Measurements from ENCODE around the gene ANKUB1. TPM values are rescaled to one million over a fixed set of nuclear protein-coding genes. Genes with fewer than 3 reads are reported as not detected.

The ANKUB1 gene
- total and polyA plus RNA-seq, 8 donors, result not detected

DNA sequence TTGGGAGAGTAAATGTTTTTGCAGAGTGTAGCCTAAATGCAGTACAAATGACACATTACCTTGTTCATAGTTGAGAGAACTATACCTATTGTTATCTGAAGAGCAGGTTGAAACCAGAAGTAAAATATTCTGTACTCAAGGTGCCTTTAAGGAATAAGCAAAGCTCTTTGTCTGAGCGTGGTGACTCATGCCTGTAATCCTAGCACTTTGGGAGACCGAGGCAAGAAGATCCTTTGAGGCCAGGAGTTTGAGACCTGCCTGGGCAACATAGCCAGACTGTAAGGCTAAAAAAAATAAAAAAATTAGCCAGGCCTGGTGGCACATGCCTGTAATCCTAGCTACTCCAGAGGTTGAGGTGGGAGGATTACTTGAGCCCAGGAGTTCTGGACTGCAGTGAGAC, 18.5 kb upstream of the ANKUB1 start:
- TF ChIP-seq, protein P1, sequence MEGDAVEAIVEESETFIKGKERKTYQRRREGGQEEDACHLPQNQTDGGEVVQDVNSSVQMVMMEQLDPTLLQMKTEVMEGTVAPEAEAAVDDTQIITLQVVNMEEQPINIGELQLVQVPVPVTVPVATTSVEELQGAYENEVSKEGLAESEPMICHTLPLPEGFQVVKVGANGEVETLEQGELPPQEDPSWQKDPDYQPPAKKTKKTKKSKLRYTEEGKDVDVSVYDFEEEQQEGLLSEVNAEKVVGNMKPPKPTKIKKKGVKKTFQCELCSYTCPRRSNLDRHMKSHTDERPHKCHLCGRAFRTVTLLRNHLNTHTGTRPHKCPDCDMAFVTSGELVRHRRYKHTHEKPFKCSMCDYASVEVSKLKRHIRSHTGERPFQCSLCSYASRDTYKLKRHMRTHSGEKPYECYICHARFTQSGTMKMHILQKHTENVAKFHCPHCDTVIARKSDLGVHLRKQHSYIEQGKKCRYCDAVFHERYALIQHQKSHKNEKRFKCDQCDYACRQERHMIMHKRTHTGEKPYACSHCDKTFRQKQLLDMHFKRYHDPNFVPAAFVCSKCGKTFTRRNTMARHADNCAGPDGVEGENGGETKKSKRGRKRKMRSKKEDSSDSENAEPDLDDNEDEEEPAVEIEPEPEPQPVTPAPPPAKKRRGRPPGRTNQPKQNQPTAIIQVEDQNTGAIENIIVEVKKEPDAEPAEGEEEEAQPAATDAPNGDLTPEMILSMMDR (IDR thresholded peaks at IDR 0.05), result no peak
- Histone ChIP-seq H3K4me3 (no peak overlapping the region), H3K27ac (no peak overlapping the region), H3K36me3 (no peaks in the 10 kb centered on the region), H3K9me3 (no peaks in the 10 kb centered on the region), H3K27me3 (no peaks in the 10 kb centered on the region), H3K4me1 (peaks cover 7 to 16% (median 15%) of the 10 kb centered on the region in 3 donors)
- no peak for DNase-seq
- intact Hi-C loops (cut with DNase I), result no loop called here
- no peak for ATAC-seq
- no peak for FAIRE-seq
- 81 to 88% methylated on average over 2 of the region's 2 CpGs for WGBS, 2 donors

DNA sequence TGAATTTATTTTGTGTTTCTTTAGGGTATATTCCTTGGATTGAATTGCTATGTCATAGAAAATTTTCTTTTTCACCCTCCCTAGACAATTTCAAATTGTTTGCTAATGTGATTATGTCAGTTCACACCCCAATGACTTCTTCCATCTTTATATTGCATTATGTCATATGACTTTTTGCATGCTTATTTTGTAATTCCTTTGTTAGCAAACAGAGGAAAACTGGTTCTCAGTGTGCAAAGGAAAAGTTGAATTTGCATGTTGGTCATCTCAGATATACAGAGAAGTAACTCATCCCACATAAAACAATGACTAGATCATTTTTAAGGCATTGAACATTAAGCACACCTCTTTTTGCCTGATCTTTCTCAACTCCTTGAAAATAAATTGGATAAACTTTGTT, 17.3 kb upstream of the ANKUB1 start:
- H3K27ac ChIP-seq, result no peak overlapping the region
- H3K27me3 ChIP-seq, result no peaks in the 10 kb centered on the region
- H3K36me3 ChIP-seq, result no peaks in the 10 kb centered on the region
- intact Hi-C loops (cut with DNase I), result no loop called here
- no peak for ATAC-seq
- no peaks in the 10 kb centered on the region for H3K9me3 ChIP-seq
- H3K4me1 ChIP-seq, result peaks cover 3 to 5% (median 4%) of the 10 kb centered on the region in 3 donors
- DNase-seq, result no peak
- no peak for FAIRE-seq
- TF ChIP-seq, protein P1 (IDR thresholded peaks at IDR 0.05), result no peak
- H3K4me3 ChIP-seq, result no peak overlapping the region

GRCh38 chr3:149808209-149808829, 16.0 kb upstream of the ANKUB1 start:
- peak; percentile 44 to 74 (median 65) for DNase-seq
- no peaks in the 10 kb centered on the region for H3K9me3 ChIP-seq
- ATAC-seq, result peak in 3 of 4 donors; percentile 31 to 43 (median 39)
- intact Hi-C loops (cut with DNase I), result no loop called here
- H3K36me3 ChIP-seq, result no peaks in the 10 kb centered on the region
- TF ChIP-seq, protein P1 (IDR thresholded peaks at IDR 0.05), result peak; percentile 69 to 81 (median 76)
- no peak overlapping the region for H3K27ac ChIP-seq
- WGBS, 2 donors, result 26% methylated on average over 4 of the region's 4 CpGs
- peak; percentile 53 for FAIRE-seq
- H3K4me1 ChIP-seq, result no peaks in the 10 kb centered on the region
- no peak overlapping the region for H3K4me3 ChIP-seq
- H3K27me3 ChIP-seq, result no peaks in the 10 kb centered on the region

DNA sequence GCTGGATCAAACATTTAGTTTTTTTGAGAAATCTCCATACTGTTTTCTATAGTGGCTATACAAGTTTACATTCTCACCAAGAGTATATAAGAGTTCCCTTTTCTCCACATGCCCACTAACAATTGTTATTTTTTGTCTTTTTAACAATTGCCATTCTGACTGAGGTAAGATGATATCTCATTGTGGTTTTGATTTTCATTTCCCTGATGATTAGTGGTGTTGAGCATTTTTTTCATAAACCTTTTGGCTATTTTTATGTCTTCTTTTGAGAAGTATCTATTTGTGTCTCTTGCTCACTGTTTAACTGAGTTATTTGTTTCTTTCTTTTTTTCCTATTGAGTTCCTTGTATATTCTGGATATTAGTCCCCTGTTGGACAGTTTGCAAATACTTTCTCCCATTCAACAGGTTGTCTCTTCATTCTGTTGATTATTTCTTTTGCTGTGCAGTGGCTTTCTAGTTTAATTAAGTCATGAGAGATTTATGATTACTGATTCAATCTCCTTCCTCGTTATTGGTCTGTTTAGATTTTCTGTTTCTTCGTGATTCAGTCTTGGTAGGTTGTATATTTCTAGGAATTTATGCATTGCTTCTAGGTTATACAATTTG, 13.9 kb upstream of the ANKUB1 start:
- Histone ChIP-seq H3K36me3 (no peaks in the 10 kb centered on the region), H3K4me1 (no peaks in the 10 kb centered on the region), H3K27me3 (no peaks in the 10 kb centered on the region), H3K4me3 (no peak overlapping the region), H3K9me3 (no peaks in the 10 kb centered on the region), H3K27ac (no peak overlapping the region)
- ATAC-seq (no peak), FAIRE-seq (no peak), DNase-seq (no peak)
- WGBS, 2 donors, result 68 to 77% methylated on average over 2 of the region's 2 CpGs
- intact Hi-C loops (cut with DNase I), result no loop called here
- TF ChIP-seq, protein P1 (IDR thresholded peaks at IDR 0.05), result no peak

- H3K27me3 ChIP-seq, result no peaks in the 10 kb centered on the region
- no peaks in the 10 kb centered on the region for H3K36me3 ChIP-seq
- ATAC-seq, result no peak
- FAIRE-seq, result no peak
- H3K27ac ChIP-seq, result no peak overlapping the region
- no peaks in the 10 kb centered on the region for H3K4me1 ChIP-seq
- TF ChIP-seq, protein P1 (IDR thresholded peaks at IDR 0.05), result no peak
- no peak for DNase-seq
- no peak overlapping the region for H3K4me3 ChIP-seq
- no peaks in the 10 kb centered on the region for H3K9me3 ChIP-seq
- intact Hi-C loops (cut with DNase I), result no loop called here
- 36 to 43% methylated on average over 5 of the region's 5 CpGs for WGBS, 2 donors
Observed at GRCh38 chr3:149801639-149802038, 9.3 kb upstream of the ANKUB1 start.
